ENCODE measurements around the gene TRAPPC12. TPM values are rescaled to one million over a fixed set of nuclear protein-coding genes. Genes with fewer than 3 reads are reported as not detected.
"Not testable (repeated sequence)": the region's sequence is repeated elsewhere in the genome, so short reads cannot be mapped to it uniquely, and the experiment has no call there.

TRAPPC12 gene
- polyA plus RNA-seq, 1 donor (not counting 4 experiments of a cell fraction or from before 2014, with no cell fraction given): 44.2 TPM

DNA sequence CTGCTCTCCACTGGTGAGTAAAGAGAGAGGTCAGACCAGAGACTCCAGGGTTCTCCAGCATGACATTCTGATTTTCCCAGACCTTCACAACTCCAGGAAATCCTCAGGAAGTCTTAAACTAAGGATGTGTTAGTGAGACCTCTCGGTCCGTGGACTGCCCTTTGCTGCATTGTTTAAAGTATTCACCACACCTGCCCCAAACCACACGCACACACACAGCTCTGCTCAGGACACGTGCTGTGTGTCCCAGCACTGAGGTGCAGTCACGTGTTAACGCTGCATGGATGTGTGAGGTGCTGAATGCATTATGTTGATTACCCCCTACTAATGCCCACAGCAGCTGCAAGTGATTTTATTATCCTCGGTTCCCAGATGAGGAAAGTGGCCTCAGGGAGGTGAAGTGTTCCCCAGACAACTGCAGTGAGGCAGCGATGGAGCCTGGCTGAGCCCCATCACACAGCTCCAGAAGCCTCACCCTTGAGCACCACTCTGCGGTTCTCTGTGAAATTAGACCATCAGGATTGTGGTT is 68.4 kb downstream of the TRAPPC12 start:
- peaks cover 23 to 27% of the 10 kb centered on the region in 2 experiments for H3K36me3 ChIP-seq (ENCODE audit: control insufficient read depth in 2 of 2, extremely low read depth in 1 of 2, insufficient read depth in 2 of 2, low read length in 2 of 2)
- no peak overlapping the region for H3K4me3 ChIP-seq (ENCODE audit: control insufficient read depth in 2 of 3, extremely low read depth in 1 of 3, insufficient read depth in 2 of 3, low read depth in 1 of 3, low read length in 3 of 3)
- H3K79me2 ChIP-seq (ENCODE audit: control insufficient read depth, insufficient read depth, low read length): no peaks in the 10 kb centered on the region
- no peaks in the 10 kb centered on the region for H4K20me1 ChIP-seq (ENCODE audit: control insufficient read depth, extremely low read depth, insufficient read depth, low read length)
- no peak overlapping the region for H3K9ac ChIP-seq (ENCODE audit: control insufficient read depth, extremely low read depth, insufficient read depth, low read length)
- DNase-seq (ENCODE audit: low read depth, low spot score): no peak
- H3K9me3 ChIP-seq (ENCODE audit: control insufficient read depth, low read depth, low read length): no peaks in the 10 kb centered on the region
- no peak overlapping the region for H2AFZ ChIP-seq (ENCODE audit: control insufficient read depth, low read length)
- H3K4me1 ChIP-seq (ENCODE audit: control insufficient read depth, extremely low read depth, insufficient read depth, low read length): no peaks in the 10 kb centered on the region
- no peaks in the 10 kb centered on the region for H3K27me3 ChIP-seq (ENCODE audit: control insufficient read depth, extremely low read depth, insufficient read depth, low read length)
- dilution Hi-C loops (cut with MboI; ENCODE audit: extremely low pct_ligation_motif_present, low sequenced_read_pairs): no loop called here
- H3K27ac ChIP-seq (ENCODE audit: control insufficient read depth, insufficient read depth, low read length): no peak overlapping the region
- no peak for FAIRE-seq
- no peaks in the 10 kb centered on the region for H3K9me1 ChIP-seq (ENCODE audit: control insufficient read depth, extremely low read depth, insufficient read depth, low read length)
- TF ChIP-seq CTCF (optimal IDR thresholded peaks at IDR 0.05 in 1 of 3, IDR thresholded peaks at IDR 0.05 in 1 of 3, conservative IDR thresholded peaks at IDR 0.05 in 1 of 3; ENCODE audit: extremely low read depth in 1 of 3, insufficient read depth in 2 of 3, low read length in 3 of 3) (no peak), EZH2 (IDR thresholded peaks at IDR 0.05; ENCODE audit: low read length) (no peak)
- H3K4me2 ChIP-seq (ENCODE audit: control insufficient read depth, extremely low read depth, insufficient read depth, low read depth, low read length): no peak overlapping the region

DNA sequence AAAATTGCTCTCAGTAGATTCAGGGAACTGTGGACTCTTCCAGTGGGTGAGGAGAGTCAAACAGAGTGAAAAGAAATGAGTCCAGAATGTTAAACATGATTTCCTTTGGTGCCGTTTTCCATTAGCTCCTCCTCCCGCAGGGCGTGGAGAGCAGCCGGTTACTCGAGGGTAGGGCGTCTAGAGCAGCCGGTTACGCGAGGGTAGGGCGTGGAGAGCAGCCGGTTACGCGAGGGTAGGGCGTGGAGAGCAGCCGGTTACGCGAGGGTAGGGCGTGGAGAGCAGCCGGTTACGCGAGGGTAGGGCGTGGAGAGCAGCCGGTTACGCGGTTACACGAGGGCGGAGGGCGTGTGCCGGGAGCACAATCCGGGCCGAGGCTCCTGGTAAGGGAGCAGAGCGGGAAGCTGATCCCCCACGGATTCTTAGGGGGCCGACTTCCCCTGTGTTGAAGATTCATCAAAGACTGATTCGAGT is 69.0 kb downstream of the TRAPPC12 start:
- DNase-seq (ENCODE audit: low read depth, low spot score); H2AFZ ChIP-seq (ENCODE audit: control insufficient read depth, low read length); H3K4me3 ChIP-seq (ENCODE audit: control insufficient read depth in 2 of 3, extremely low read depth in 1 of 3, insufficient read depth in 2 of 3, low read depth in 1 of 3, low read length in 3 of 3); FAIRE-seq; H3K27ac ChIP-seq (ENCODE audit: control insufficient read depth, insufficient read depth, low read length); H3K9me3 ChIP-seq (ENCODE audit: control insufficient read depth, low read depth, low read length); H3K27me3 ChIP-seq (ENCODE audit: control insufficient read depth, extremely low read depth, insufficient read depth, low read length); H4K20me1 ChIP-seq (ENCODE audit: control insufficient read depth, extremely low read depth, insufficient read depth, low read length); H3K4me1 ChIP-seq (ENCODE audit: control insufficient read depth, extremely low read depth, insufficient read depth, low read length); H3K9me1 ChIP-seq (ENCODE audit: control insufficient read depth, extremely low read depth, insufficient read depth, low read length); H3K9ac ChIP-seq (ENCODE audit: control insufficient read depth, extremely low read depth, insufficient read depth, low read length); dilution Hi-C loops (cut with MboI; ENCODE audit: extremely low pct_ligation_motif_present, low sequenced_read_pairs); H3K4me2 ChIP-seq (ENCODE audit: control insufficient read depth, extremely low read depth, insufficient read depth, low read depth, low read length); H3K79me2 ChIP-seq (ENCODE audit: control insufficient read depth, insufficient read depth, low read length): not testable (repeated sequence)
- peaks cover 23 to 26% of the 10 kb centered on the region in 2 experiments for H3K36me3 ChIP-seq (ENCODE audit: control insufficient read depth in 2 of 2, extremely low read depth in 1 of 2, insufficient read depth in 2 of 2, low read length in 2 of 2)

- dilution Hi-C loops (cut with MboI; ENCODE audit: extremely low pct_ligation_motif_present, low sequenced_read_pairs): no loop called here
- H3K9ac ChIP-seq (ENCODE audit: control insufficient read depth, extremely low read depth, insufficient read depth, low read length): no peak overlapping the region
- no peak for FAIRE-seq
- no peaks in the 10 kb centered on the region for H4K20me1 ChIP-seq (ENCODE audit: control insufficient read depth, extremely low read depth, insufficient read depth, low read length)
- H2AFZ ChIP-seq (ENCODE audit: control insufficient read depth, low read length): no peak overlapping the region
- TF ChIP-seq EZH2 (IDR thresholded peaks at IDR 0.05; ENCODE audit: low read length) (no peak), CTCF (optimal IDR thresholded peaks at IDR 0.05 in 1 of 3, IDR thresholded peaks at IDR 0.05 in 1 of 3, conservative IDR thresholded peaks at IDR 0.05 in 1 of 3; ENCODE audit: extremely low read depth in 1 of 3, insufficient read depth in 2 of 3, low read length in 3 of 3) (no peak)
- no peaks in the 10 kb centered on the region for H3K27me3 ChIP-seq (ENCODE audit: control insufficient read depth, extremely low read depth, insufficient read depth, low read length)
- no peaks in the 10 kb centered on the region for H3K9me1 ChIP-seq (ENCODE audit: control insufficient read depth, extremely low read depth, insufficient read depth, low read length)
- no peaks in the 10 kb centered on the region for H3K79me2 ChIP-seq (ENCODE audit: control insufficient read depth, insufficient read depth, low read length)
- H3K4me1 ChIP-seq (ENCODE audit: control insufficient read depth, extremely low read depth, insufficient read depth, low read length): no peaks in the 10 kb centered on the region
- H3K4me3 ChIP-seq (ENCODE audit: control insufficient read depth in 2 of 3, extremely low read depth in 1 of 3, insufficient read depth in 2 of 3, low read depth in 1 of 3, low read length in 3 of 3): no peak overlapping the region
- no peak for DNase-seq (ENCODE audit: low read depth, low spot score)
- no peaks in the 10 kb centered on the region for H3K9me3 ChIP-seq (ENCODE audit: control insufficient read depth, low read depth, low read length)
- no peak overlapping the region for H3K4me2 ChIP-seq (ENCODE audit: control insufficient read depth, extremely low read depth, insufficient read depth, low read depth, low read length)
- H3K36me3 ChIP-seq (ENCODE audit: control insufficient read depth in 2 of 2, extremely low read depth in 1 of 2, insufficient read depth in 2 of 2, low read length in 2 of 2): peaks cover 19 to 21% of the 10 kb centered on the region in 2 experiments
- H3K27ac ChIP-seq (ENCODE audit: control insufficient read depth, insufficient read depth, low read length): no peak overlapping the region
These were observed 69.6 kb downstream of the TRAPPC12 start for GRCh38 chr2:3449086-3449485.
